Measurements from ENCODE around the gene HOMER2.
"Not testable (repeated sequence)": the region's sequence is repeated elsewhere in the genome, so short reads cannot be mapped to it uniquely, and the experiment has no call there.

The HOMER2 gene

DNA sequence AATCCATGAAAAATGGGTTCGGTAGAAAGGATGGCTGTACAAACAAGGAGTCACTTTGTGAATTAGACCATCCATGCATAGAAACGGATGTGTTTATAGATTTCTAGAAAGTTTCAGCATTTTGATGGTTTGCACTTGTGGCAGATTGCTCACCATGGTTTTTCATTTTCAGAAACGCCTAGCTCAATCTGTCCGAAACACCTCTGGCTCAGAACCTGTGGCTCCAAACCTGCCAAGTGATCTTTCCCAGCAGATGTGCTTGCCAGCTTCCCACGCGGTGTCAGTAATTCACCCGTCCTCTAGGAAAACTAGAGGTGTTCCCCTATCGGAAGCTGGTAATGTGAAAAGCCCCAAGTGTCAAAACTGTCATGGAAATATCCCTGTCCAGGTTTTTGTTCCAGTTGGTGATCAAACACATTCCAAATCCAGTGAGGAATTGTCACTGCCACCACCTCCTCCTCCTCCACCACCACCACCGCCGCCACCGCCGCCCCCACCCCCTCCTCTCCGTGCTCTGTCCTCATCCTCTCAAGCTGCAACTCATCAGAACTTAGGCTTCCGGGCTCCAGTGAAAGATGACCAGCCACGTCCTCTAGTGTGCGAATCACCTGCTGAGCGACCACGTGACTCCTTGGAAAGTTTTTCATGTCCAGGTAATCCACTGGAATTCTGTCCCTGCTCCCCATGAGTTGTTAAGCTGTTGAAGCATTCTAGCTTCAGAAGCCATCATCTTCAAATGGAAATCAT, 121.9 kb downstream of the HOMER2 start:
- no peak for DNase-seq

DNA sequence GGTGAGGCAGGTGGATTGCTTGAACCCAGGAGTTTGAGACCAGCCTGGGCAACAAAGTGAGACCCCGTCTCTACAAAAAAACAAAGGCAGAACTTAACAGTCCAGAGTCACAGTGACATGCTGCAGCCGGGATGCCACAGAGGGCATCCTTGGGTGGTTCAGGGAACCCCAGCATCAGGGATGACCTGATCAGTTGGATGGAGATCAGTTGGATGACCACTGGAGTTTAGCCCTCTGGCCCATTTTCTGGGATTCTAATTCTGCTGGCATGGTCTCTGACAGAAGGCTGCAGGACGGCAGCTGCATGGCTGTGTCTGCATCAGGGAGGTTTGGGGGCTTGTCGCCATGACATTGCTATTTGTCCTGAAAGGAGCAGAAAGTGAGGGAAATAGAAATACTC, 123.3 kb downstream of the HOMER2 start:
- DNase-seq, result no peak

DNA sequence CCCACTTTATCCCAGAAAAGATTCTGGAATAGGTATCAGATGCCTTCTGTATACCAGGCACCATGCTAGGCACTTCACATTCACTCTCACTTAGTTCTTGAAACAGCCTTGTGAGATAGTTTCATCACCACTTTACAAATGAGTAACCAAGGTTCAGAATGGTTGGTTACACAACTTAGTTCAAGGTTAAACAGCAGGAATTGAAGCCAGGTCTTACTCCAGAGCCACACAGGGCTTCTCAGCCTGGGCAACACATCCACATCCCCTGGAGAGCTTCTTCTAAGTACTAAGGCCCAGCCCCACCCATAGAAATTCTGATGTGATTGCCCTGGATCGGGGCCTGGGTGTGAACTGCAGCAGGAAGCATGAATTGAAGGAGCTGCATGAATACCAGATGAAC, 124.4 kb downstream of the HOMER2 start:
- DNase-seq, result no peak

DNA sequence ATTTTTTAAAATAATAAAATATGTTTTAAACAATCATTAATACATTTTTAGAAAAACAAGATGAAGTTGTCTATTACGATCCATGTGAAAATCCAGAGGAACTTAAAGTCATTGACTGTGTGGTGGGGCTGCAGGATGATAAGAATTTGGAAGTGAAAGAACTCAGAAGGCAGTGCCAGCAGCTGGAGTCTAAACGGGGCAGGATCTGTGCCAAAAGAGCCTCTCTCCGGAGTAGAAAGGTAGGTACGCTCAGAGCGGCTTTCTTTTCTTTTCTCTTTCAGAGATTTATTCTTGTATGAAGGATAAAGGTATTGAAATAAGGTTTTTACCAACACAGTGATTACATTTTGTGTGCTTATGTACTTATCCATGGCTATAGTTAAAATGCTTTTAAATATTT, 129.5 kb downstream of the HOMER2 start:
- no peak for DNase-seq

DNA sequence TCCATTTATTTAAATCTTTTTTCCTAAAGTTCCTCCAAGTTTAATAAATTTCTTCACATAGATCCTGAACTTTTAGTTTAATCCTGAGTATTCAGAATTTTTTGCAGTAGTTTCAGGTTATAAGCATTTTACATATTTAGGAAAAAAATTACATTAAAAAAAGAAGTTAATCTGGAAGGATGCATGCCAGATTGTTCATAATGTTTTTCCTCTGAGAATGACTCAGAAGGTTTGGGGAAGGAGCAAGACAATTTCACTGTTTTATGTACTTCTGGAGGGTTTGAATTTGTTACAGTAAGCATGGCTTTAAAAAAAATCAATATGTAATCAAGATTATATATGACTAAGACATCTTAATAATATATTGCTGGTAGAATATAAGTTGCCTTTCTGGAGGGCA, 130.7 kb downstream of the HOMER2 start:
- DNase-seq, result not testable (repeated sequence)

DNA sequence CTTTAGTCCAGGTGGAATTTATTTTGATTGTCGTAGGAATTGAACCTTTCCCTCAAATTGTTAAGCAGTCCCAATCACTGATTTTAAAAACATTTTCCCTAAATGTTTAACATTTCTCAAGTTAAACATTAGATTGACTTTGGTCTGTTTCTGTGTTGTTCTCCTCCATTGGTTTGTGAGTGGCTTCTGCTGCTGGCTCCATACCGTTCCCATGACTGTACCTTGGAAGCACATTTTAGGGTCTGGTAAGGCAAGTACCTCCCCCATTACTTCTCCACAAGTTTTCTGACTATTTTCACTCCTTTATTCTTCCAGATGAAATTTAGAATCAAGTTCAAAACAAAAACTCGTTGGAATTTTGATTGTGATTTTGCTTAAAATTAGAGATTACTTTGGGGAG, 131.1 kb downstream of the HOMER2 start:
- DNase-seq, result not testable (repeated sequence)

DNA sequence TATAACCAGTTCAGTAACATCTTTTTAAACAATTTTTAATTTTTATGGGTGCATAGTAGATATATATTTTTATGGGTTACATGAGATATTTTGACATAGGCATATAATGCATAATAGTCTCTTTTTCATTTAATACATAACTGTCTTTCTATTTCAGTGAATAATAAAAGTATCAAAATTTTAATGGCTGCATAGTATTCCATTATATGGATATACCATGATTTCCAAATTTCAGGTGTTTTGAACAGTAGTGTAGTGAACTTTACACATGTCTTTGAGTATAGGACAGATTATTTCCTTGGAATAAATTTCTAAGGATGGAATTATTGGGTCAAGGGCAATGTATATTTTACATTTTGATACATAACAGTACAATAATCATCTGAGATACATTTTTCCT, 132.4 kb downstream of the HOMER2 start:
- DNase-seq, result no peak

DNA sequence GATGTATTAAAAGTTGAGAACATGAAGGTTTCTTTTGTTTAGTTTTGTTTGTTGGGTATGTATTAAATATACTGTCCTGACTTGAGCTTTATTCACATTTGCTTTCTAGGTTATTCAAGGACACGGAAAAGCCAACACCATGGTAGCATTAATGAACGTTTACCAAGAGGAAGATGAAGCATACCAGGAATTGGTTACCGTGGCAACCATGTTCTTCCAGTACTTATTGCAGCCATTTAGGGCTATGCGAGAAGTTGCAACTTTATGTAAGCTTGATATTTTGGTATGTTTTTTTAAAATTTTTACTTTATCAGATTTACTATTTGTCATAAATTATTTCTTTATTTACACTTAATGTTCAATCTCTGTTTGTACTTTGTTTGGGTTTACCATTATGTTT, 139.5 kb downstream of the HOMER2 start:
- DNase-seq, result no peak

DNA sequence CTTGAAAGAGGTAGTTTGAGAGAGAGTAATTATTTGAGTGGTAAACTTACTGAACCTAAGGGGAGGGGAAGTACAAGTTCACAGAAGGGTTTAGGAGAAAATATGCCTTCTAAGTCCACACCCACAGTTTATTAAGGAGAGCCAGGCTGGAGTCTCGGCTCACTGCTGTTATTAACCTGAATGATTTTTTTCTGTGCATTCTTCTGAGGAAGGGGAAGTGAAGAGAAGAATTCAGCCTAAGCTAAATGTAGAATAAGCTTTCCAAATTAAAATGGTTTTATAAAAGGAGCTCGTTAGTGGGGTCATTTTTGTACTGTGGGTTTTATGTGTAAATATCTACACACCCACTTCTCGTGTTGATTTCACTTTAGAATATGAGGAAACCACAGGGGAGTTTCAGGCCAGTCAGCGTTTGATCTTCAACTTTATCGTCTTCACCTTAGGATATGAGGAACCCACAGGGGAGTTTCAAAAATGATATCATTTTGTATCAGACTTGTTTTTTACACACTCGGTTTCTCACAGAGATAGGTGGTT, 141.6 kb downstream of the HOMER2 start:
- DNase-seq, result no peak

DNA sequence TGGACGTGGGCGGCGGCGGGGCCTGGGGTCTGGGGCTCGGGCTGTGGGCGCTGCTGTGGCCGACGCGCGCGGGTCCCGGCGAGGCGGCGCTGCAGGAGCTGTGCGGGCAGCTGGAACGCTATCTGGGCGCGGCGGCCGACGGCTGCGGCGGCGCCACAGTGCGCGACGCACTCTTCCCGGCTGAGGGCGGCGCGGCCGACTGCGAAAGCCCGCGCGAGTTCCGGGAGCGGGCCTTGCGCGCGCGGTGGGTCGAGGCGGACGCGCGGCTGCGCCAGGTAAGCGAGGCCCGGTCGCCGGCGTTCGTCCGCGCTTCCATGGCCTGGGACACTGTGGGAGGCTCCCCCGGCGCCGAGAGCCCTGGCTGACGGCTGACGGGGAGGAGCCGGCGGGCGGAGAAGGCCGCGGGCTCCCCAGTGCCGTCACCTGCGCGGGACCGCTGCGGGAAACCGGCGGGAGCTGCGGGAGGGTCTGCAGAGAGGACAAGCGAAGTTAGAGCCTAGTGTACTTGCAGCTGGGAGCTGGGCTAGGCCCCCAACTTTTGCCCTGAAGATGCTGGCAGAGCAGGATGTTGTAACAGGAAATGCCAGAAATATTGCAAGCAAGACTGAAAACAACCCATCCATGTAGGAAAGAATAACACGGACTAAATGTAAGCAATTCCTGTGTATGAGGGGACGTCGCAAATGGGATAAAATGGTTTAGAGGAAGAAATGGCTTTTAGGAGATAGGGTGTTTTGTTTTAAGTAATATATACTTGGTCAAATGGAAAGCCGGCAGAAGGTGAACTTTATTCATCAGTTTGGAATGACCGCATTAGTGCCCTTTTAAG, 142.2 kb downstream of the HOMER2 start:
- peak; percentile 23 for DNase-seq

DNA sequence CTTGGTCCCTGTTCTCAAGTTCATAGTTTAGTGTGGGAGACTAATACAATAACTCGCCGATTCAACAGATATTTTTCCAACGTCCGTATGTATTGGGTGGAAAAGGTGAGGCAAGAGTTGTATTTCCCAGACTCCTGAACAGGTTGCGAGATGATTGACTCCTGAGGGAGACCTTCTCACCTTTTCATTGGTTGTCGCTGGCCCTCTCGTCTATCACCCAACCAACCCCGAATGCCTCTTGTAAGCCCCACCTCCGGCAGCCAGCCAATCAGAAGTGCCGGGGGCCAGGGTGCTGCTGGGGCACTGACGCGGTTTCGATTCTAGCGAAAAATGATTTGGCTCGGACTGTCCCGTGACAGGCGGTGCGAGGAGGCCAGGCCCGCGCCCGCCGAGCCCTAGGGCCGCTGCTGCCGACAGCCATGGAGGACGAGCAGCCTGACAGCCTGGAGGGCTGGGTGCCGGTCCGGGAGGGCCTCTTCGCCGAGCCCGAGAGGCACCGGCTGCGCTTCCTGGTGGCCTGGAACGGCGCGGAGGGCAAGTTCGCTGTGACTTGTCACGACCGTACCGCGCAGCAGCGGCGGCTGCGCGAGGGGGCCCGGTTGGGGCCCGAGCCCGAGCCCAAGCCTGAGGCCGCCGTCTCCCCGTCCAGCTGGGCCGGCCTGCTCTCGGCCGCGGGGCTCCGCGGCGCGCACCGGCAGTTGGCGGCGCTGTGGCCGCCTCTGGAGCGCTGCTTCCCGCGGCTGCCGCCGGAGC, 143.0 kb downstream of the HOMER2 start, which contains the start of gene WHAMM:
WHAMM (plus strand) TSS at position 321 of the 753 bp plus-strand sequence; CDS start at position 420, 99 bp downstream.
- peak; percentile 93 for DNase-seq

DNA sequence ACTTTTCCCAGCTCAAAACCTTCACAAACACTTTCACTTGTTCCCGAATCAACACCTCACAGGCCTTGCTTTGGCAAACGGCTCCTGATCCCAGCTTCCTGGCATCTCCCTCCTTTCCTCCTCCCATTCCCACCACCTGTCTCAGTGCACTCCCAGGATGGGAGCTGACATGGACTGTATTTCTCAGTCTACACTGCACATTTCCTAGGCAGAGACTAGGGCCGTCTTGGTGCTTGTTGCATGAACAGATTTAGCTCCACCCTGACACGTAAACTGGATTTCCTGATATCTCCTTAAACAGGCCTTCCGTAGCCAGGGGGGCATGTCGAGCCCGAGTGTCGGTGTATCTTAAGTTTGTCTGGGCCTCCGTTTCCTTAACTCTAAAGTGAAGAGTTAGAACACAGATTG, 143.9 kb downstream of the HOMER2 start:
- no peak for DNase-seq

DNA sequence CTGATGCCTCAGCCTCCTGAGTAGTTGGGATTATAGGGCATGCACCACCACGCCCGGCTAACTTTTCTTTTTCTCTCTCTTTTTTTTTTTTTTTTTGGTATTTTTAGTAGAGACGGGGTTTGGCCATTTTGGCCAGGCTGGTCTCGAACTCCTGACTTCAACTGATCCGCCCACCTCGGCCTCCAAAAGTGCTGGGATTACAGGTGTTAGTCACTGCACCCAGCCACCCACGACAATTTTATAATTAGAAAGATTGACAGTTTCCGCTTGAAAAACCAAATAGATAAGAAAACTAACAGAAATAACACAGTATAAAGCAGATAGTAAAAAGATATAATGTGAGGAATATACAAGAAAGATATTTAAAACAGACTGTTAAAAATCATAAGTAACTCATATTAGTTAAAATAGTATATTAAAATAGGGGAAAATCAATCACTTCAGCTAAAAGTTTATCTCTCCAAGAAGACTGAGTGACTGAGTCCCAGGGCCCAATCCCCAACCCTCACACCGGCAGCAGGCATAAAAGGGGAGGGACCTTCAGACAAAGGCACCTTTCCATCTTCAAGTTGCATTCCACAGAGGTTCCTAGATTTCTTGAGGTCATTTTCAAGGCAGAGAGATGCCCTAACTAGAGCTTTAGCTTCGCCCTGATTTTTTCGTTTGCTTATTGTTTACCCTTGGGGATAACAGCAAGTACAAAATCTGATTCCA, 144.4 kb downstream of the HOMER2 start:
- DNase-seq, result no peak

DNA sequence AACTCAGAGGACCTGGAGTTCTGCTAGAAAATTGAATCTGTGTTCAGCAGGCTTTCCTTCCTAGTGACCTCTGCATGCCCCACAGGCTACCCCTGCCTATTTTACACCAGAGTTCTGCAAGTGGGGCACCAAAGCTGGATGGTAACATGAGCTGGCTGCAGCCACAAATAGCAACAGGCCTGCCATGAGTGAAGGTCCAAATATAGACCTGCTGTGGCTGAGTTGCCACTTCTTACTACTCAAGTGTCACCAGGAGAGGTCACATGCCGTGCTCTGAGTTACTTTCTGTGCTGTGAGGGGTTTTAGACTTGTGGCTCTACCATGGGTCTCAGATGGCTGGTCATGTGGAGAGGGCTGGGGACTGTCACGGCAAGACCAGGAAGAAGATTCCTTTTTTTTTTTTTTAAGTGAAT, 146.5 kb downstream of the HOMER2 start, which contains the start of gene FSD2:
FSD2 (minus strand) TSS at position 76 of the 413 bp plus-strand sequence. CDS start 18,679 bp downstream, outside the sequence.
- peak; percentile 58 for DNase-seq

DNA sequence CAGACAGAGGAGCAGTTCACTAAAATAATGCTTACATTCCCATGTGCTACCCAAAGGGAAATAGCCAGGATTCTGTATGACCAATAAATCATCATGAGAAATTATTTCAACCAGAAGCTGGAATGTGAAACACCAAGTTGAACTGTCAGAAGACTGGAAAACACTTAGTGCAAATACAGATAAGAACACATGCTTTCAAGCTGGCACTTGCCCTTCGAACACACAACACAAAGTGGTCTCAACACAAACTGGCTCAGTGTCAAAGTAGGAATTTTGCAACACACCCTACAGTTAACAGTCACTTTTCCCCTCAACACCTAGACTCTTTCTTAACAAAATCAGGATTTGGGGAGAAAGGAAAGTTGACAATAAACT, 148.0 kb downstream of the HOMER2 start:
- DNase-seq, result no peak

DNA sequence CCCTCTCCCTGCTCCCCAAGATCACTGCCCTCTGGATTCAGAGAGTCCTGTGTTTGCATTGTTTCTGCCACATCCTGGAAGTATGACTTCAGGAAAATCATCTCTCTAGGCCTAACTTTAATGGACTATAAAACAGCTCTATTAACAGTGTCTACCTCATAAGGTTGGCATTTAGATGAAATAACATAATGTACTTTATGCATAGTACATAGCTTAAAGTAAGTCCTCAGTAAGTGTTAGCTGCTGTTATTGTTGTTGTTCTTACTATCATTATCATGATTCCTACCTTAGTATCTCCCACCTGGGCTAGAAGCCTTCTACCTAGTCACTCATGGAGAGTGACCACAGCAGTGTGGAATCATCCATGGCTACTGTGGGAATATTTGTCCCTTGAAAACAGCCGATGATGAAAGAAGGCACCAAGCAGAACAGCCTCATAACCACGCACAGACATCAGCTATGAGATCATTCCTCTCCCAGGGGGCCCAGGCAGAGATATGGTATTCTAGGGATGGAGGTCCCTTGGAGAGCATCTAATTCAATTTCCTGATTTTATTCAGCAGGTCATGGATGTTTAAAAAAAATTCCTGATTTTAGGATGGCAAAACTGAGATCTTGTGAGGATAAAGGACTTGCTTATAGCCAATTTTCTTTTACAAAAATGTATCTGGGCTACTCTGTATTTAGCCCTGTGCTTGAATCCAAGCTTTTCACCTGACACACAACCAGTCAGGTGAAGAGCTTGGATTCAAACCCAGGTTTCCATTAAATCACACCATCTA, 148.5 kb downstream of the HOMER2 start:
- DNase-seq, result no peak

DNA sequence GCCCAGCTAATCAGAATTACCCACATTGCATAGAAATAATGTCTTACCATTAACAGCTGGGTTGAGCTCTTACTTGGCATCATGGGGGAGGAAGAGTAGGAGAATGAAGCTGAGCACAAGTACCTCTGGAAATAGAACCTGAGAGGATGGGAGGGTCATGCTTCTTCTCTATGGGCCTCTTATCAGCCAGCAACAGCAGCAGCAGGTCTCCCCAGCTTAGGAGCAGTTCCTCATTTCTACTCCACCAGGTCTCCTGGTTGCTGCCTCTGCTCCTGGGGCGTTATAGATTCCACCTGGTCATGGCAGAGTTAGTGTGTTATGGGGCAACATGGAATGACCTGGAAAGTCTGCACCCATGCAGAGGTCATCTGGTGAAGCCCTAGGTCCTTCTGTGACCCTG, 150.0 kb downstream of the HOMER2 start:
- DNase-seq, result peak; percentile 48

DNA sequence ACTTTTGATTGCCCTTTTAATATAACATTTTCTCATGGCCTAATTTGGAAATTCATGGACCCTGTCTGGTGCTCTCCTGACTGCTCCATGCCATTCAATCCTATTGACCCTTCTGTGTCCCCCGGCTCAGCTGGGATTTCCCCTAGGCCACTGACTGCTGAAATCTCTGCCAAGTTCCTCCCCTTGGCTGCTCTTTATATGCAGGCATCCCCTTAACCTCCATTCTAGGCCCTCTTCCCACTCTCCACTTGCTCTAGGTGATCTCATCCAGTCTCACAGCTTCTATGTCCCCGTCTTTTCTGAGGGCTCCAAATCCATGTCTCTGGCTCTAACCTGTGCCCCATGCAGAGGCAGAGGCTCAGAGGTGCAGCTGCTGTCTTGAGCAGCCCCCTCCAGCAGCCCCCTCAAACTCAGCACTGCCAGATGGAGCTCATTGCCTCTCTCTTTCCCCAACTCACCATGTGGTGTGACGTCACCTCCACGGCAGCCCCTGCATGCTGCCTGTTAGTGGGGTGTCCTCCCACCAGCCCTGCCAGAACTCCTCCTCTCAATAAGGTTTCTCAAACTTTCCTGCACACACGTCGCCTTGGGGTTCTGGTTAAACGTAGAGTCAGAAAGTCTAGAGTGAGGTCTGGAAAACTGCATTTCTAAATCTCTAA, 153.2 kb downstream of the HOMER2 start:
- DNase-seq, result no peak
